Fibroblast of skin of scalp (primary cell): ENCODE data around the gene ITSN1.
"Not testable (repeated sequence)": the region's sequence is repeated elsewhere in the genome, so short reads cannot be mapped to it uniquely, and the experiment has no call there.

ENCODE experiments used
- DNase-seq: peaks from one replicate; pipeline ENCODE4 v3.0.0-alpha.2; 2013

The ITSN1 gene

GRCh38 chr21:33898586-33898985 lies 256.3 kb downstream of the ITSN1 start:
- peak; percentile 43 for DNase-seq

- peak; percentile 35 for DNase-seq
These were observed 256.9 kb downstream of the ITSN1 start for GRCh38 chr21:33899199-33899598.

DNA sequence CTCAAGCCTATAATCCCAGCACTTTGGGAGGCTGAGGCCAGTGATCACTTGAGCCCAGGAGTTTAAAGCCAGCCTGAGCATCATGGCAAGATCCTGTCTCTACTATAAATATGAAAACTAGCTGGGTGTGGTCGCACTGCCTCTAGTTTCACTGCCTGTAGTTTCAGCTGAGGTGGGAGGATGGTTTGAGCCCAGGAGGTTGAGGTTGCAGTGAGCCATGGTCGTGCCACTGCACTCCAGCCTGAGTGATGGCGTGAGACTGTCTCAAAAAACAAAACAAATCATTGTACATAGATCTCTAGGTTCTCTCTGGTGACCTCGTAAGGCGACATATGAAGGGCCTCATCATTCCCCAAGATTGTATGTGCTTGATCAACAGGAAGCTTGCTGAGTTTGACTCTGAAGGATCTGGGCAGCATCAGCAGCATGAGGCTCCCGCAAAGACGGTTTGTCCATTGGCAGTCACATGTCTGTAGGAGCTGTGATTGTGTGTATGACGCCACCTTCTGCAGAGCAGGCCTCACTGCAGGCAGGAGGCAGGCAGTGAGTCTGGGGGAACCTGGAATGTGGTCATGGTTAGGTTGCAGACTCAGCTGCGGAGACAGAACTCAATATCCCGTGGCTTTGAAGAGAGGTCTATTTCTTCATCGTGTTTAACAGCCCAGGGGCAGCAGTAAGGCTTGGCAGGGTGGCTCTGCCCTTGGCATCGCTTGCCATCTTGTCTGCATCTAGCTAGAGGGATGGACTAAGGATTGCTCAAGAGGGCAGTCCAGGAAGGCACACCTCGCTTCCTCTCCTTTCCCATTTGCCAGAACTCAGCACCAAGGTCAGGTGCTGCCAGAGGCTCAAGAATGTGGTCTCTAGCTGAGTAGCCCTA lies 259.3 kb downstream of the ITSN1 start:
- peak; percentile 80 for DNase-seq

DNA sequence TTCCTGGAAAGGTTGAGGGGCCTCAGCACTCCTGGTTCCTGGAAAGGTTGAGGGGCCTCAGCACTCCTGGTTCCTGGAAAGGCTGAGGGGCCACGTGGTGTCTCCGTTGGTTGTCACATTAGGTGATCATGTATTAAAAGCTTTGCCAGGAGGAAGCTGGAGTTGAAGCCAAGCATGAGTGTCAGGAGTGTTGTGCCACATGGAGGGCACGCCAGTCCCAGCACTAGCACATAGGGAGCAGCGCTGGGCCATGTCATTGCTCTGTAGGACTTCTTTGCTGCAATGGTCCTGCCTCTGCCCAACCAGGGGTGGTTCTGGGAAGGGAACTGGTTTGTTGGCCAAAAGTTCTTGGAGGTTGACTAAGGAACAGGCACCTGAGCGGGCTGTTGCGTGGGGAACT lies 260.0 kb downstream of the ITSN1 start:
- DNase-seq = no peak

GRCh38 chr21:33904041-33904440 lies 261.7 kb downstream of the ITSN1 start:
- DNase-seq = no peak

- DNase-seq = no peak
These were observed 266.5 kb downstream of the ITSN1 start for GRCh38 chr21:33908760-33909159.

GRCh38 chr21:33909756-33910155 lies 267.5 kb downstream of the ITSN1 start:
- DNase-seq = no peak

- DNase-seq = no peak
These were observed 271.9 kb downstream of the ITSN1 start for GRCh38 chr21:33914188-33914587.

GRCh38 chr21:33915368-33916199 lies 273.3 kb downstream of the ITSN1 start, which contains the start of gene ATP5PO:
TSS of gene ATP5PO (minus strand) at chr21:33915804. CDS start at chr21:33915763, 41 bp downstream.
- DNase-seq = peak; percentile 98

- DNase-seq = no peak
These were observed 273.9 kb downstream of the ITSN1 start for GRCh38 chr21:33916200-33916567.

DNA sequence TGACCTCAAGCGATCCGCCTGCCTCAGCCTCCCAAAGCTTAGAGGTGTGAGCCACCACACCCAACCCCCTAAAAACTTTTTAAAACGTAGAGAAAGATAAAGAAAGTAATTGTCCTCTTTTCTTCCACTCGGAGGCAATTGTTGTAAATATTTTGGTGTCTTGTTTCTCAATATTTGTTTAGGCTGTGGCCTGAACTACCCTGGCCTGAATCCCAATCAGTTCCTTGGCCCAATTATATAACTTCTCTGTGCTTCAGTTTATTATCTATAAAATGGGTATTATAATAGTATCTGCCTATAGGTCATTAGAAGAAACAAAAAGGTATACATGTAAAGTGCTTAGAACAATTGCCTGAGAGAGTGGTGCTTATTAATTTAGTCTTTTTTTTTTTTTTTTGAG lies 275.1 kb downstream of the ITSN1 start:
- DNase-seq = no peak

- DNase-seq = peak; percentile 75
These were observed 281.9 kb downstream of the ITSN1 start for GRCh38 chr21:33924079-33924765.

DNA sequence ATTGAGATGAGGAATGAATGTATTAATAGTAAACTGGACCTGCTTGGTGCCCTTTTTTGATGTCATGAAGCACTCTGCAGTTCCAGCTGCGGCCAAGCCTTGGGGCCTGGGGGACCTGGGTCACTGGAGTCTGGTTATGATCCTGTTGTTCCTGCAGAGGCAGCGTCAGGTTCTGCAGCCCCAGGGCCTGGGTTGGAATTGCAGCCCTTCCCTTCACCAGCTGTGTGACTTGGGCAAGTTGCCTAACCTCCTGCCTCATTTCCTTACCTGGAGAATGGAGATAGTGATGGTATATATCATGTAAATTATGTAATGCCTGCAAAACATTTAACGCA lies 282.4 kb downstream of the ITSN1 start:
- DNase-seq = no peak

- DNase-seq = not testable (repeated sequence)
These were observed 283.9 kb downstream of the ITSN1 start for GRCh38 chr21:33926248-33926647.

DNA sequence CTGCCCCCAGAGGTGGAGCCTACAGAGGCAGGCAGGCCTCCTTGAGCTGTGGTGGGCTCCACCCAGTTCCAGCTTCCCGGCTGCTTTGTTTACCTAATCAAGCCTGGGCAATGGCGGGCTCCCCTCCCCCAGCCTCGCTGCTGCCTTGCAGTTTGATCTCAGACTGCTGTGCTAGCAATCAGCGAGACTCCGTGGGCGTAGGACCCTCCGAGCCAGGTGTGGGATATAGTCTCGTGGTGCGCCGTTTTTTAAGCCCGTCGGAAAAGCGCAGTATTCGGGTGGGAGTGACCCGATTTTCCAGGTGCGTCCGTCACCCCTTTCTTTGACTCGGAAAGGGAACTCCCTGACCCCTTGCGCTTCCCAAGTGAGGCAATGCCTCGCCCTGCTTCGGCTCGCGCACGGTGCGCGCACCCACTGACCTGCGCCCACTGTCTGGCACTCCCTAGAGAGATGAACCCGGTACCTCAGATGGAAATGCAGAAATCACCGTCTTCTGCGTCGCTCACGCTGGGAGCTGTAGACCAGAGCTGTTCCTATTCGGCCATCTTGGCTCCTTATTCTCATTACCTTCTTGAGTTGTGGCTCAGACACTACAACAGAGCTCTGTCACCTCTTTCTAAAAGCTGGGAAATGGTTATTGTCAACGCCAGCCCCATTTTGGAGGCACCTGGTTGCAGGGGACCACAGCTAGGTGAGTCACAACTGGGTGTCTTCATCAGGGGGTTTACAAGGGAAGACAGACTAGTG lies 288.9 kb downstream of the ITSN1 start:
- not testable (repeated sequence) for DNase-seq

GRCh38 chr21:33931799-33932390 lies 289.6 kb downstream of the ITSN1 start:
- peak; percentile 31 for DNase-seq

GRCh38 chr21:33932731-33933130 lies 290.4 kb downstream of the ITSN1 start:
- no peak for DNase-seq

- DNase-seq = no peak
These were observed 294.2 kb downstream of the ITSN1 start for GRCh38 chr21:33936301-33937038.

DNA sequence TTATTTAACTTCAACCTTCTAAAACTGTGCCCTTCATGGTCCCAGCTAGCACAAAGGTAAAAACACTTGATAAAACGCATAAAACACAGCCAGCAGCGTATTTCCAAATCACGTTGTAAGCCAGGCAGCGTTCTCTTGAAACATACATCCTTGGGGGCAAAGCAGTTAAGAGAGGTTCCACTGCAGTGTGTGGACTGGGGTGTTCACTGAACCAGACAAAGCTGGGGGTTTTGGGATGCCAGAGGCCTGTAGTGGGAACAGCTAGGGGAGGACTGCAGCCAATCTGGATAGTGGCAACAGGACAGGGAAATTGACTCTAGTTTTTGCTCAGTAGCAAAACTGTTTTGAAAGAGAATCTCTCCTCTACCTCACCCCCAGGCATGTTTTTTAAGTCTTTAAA lies 294.8 kb downstream of the ITSN1 start:
- no peak for DNase-seq

DNA sequence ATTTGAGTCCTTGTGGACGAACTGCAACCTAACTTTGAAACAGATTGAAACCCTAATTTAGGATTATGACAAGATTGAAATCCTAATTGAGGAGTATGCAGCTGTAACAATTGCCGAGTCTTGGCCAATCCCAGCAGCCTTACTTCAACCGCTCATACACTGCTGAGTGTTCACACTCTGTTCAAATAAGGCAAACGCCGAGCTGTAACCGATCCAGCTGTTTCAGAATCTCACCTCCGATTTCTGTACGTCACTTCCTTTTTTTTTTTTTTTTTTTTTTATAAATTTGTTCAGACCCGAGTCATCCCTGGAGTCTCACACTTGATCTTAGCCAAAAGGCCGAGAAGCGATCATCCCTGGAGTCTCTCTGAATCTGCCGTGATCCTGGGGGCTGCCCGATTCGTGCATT lies 295.6 kb downstream of the ITSN1 start:
- DNase-seq = no peak

GRCh38 chr21:33938381-33938780 lies 296.1 kb downstream of the ITSN1 start:
- no peak for DNase-seq
